Islet precursor cell (in vitro differentiated cells): ENCODE data around the gene TMIGD1.
"Not testable (repeated sequence)": the region's sequence is repeated elsewhere in the genome, so short reads cannot be mapped to it uniquely, and the experiment has no call there.

Experiments
- DNase-seq: peaks from one replicate; pipeline ENCODE4 v3.0.0-alpha.2; 2018

Gene TMIGD1

DNA sequence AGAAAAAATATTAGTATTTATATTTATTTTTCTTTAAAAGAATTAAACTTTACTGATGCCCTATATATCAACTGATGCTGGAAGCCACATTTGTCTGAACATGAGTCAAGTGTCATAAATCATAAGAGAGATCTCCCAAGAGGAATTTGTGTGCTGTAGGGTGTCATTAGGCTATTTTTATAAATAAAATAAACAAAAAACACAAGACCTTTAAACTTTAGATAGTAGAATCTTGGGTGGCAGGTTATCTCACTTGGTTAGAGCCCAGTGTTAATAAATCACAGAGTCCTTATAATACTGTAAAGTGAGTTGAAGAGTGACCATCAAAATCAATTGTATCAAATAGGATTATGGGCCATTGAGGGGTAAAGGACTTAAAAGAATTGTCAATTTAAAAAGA is 23.6 kb upstream of the TMIGD1 start:
- DNase-seq = no peak

DNA sequence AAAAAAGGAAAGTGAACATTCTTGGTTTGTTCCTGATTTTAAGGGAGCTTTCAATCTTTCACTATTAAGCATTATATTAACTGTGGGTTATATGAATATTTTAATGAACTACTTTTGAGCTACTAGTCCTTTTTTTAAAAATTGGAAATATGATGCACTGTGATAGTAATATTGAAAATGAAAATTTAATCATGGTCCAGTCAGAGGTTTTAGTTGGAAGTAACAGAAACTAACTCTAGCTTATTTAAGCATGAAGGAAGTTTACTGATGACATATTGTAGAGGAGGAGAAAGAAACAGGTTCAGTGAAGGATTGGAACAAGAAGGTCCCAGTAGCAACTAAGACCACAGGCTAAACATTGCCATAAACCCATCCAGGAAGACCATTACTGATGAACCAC is 20.8 kb upstream of the TMIGD1 start:
- no peak for DNase-seq

DNA sequence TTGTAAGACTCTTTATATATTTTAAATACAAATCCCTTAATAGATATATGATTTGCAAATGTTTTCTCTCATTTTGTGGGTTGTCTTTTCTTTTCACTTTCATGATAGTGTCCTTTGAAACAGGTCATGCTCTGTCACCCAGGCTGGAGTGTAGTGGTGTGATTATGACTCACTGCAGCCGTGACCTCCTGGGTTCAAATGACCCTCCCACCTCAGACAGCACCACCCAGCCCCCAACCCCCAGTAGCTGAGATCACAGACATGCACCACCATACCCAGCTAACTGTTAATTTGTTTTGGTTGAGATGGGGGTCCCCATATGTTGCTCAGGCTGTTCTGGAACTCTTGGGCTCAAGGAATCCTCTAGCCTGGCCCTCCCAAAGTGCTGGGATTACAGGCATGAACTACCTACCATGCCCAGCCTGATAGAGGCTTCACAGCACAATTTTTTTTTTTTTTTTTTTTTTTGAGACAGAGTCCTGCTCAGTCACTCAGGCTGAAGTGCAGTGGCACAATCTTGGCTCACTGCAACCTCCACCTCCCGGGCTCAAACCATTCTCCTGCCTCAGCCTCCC is 18.5 kb upstream of the TMIGD1 start:
- no peak for DNase-seq

GRCh38 chr17:30351735-30352134 is 17.9 kb upstream of the TMIGD1 start:
- no peak for DNase-seq

- DNase-seq = not testable (repeated sequence)
Measured at GRCh38 chr17:30351263-30351662, 17.4 kb upstream of the TMIGD1 start.

DNA sequence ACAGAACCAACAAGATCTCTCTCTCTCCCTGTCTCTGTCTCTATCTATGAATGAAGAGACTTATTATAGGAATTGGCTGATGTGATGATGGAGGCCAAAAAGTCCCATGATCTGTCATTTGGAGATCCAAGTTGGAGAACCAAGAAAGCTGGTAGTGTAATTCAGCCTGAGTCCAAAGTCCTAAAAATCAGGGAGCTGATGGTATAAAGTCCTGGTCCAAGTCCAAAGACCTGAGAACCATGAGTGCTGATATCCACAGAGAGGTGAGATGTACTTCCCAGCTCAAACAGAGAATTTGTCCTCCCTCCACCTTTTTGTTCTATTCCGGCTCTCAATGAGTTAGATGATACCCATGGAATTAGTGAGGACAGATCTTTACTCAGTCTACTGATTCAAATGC is 15.4 kb upstream of the TMIGD1 start:
- DNase-seq = no peak

DNA sequence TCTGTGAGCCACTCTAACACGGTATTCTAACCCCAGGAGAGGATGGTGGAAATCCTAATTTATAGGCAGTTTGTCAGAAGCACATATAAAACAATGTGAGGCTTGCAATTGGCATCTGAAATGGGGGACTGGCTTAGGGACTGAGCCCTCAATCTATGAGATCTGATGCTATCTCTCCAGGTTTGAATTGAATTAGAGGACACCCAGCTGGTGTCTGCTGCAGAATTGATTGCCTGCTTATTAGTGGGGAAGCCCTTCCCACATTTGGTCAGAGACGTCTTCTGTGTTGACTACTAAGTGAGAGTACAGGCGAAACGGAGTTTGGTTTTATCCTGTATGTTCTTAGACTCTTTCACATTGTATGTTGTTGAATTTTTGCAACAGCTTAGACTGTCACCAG is 13.6 kb upstream of the TMIGD1 start:
- DNase-seq = peak; percentile 36

DNA sequence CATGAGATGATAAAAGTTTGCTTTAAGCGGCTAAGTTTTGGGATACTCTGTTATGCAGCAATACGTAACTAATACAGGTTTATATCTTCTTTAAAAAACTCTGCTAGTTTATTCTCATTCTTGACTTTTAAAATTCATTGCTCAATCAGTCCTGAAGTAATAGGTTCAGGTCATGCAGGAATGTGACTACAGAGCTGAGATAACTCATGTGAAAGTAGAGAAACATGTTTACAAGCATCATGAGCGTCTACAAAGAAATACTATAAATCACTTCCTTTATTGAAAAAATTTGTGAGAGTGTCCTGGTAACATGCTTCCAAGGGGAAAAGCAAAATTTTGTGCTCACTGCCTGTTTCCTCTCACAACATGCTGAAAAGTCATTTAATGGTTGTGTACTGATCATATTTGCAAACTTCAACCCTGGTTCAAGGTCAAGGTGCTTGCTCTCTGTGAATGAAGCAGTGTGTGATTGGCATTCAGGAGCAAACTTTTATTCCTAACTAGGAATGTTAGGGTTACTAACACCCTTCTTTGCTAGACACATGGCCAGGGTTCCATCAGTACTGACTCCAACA is 12.5 kb upstream of the TMIGD1 start:
- no peak for DNase-seq

DNA sequence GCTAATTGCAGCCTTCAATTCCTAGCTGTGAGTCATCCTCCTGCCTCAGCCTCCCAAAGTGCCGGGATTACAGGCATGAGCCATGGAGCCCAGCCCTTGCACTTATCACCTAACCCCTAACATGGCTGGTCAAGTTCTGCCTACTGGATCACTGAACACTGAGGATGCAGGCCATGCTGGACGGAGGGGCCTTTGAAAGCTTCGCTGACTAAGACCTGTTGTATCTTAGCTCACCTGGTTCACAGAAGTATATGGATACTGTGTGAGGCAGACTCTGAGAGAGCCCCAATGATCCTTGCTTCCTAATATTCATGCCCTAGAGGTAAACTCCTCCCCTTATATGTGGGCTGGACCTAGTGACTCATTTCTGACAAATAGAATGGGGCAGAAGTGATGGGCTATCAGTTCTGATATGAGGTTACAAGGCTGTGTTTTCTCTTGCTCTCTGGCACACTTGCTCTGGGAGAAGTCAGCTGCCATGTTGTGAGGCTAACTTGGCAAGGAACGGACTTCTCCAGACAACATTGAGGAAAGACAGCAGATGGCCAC is 11.7 kb upstream of the TMIGD1 start:
- DNase-seq = no peak

- no peak for DNase-seq
Measured at GRCh38 chr17:30345089-30345433, 11.2 kb upstream of the TMIGD1 start.

DNA sequence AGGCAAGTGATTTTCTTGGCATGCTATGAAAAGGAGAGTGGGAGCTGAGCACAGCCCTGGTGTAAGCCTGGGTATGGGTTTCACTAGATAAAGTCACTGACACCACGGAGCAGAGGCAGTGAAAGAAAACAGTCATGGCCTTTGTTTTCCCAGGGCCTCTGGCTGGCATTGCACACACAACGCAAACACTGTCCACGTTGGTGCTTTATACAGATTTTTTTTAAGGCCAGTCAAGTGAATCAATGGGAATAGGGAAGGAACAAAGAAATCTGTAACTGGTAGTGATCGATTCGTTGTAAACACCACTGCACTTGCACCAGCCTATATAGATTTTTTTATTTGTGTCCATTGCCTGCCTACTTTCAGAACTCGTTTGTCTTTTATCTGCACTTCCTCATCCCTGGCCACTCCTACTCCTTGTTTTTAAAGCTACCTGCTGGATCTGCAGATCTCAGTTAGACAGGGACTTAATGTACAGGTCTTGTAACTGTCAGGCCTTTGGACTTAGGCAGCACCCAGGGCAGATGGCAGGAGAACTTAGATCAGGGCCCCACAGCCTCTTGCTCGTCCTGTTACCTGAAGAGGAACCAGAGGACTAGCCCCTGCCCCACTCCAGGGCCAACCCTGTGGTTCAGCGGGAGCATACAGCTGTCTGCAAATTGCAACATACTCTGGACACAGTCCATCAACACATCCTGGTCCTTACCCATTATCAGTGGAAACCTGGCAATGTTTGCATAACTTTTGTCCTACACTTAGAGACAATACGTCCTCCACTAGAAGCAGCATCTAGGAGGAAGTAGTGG is 10.6 kb upstream of the TMIGD1 start:
- DNase-seq = peak; percentile 80

- DNase-seq = peak; percentile 29
Measured at GRCh38 chr17:30343796-30344195, 9.9 kb upstream of the TMIGD1 start.

GRCh38 chr17:30343244-30343643 is 9.4 kb upstream of the TMIGD1 start:
- peak; percentile 26 for DNase-seq

GRCh38 chr17:30341703-30342249 is 7.9 kb upstream of the TMIGD1 start:
- DNase-seq = peak; percentile 40

DNA sequence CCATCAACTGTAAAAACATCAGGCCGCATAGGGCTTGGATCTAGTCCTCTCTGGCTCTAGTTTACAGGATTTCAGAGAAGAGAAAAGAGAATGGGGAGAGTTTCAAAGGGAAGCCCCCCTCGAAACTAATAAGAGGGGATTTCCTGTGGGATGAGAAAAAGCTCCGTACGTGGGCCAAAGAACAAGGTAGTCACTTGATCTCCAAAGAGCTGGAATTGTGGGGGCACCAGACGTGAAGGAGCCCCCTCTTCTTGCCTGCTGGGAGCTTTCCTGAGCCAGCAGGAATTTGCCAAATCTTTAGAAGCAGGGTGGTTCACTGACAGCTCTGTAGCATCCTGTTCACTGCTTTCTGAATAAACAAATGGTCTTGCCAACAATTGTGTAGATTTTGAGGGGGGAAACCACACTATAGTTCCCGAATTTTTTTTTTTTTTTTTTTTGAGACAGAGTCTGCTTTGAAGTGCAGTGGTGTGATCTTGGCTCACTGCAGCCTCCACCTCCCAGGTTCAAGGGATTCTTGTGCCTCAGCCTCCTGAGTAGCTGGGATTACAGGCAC is 7.0 kb upstream of the TMIGD1 start:
- DNase-seq = no peak

- no peak for DNase-seq
Measured at GRCh38 chr17:30339086-30339485, 5.2 kb upstream of the TMIGD1 start.

DNA sequence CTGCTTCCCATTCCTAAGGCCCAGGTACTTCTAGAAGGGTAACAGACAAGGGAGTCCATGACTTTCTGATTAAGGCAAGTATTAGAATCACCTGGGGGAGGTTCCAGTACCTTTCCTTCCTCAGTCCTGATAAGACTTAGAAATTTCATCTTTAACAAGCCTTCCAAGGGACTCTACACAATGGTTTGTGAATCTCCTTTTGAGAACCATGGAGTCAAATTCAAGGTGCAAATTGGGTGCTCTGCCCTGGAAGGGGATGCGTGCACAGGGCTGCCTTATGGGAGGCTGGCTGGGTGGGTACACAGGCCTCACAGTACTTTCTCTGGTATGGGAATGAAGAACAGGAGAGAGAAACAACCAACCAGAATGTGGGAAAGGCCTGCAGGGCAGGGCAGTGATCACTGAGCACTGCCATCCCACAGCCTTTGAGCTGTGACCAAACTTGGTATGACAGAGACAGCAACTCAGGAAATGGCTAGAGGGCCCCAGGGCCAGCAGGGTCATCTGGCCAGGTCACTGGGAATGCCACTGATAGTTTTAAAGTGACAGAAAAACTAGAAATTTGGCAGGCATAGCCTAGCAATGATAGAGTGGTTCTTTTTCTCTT is 3.6 kb upstream of the TMIGD1 start:
- DNase-seq = peak; percentile 94

GRCh38 chr17:30336369-30337171 is 2.7 kb upstream of the TMIGD1 start:
- peak; percentile 75 for DNase-seq

- DNase-seq = peak; percentile 45
Measured at GRCh38 chr17:30334421-30334820, 564 bp upstream of the TMIGD1 start.

- no peak for DNase-seq
Measured at GRCh38 chr17:30332057-30332542, 1.8 kb downstream of the TMIGD1 start.

GRCh38 chr17:30326809-30327208 is 7.0 kb downstream of the TMIGD1 start:
- no peak for DNase-seq

DNA sequence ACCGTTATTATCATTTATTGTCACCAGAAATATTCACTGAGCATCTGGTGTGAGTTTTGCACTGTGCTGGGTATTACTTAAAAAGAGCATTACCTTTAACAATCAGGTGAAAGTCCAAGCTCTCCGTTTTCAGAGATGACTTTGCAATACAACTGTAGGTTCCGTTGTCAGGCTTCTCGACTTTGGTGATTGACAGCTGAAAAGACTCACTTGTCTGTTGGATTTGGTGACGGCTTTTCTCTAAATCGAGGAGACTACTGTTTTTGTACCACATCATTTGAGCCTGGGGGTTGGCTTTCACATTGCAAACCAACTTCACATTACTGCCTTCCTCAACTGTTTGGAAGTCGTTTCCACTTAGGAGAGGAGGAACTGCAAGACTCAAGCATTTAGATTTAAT is 9.1 kb downstream of the TMIGD1 start:
- no peak for DNase-seq
